Measurements from ENCODE around the gene LAYN. TPM values are rescaled to one million over a fixed set of nuclear protein-coding genes. Genes with fewer than 3 reads are reported as not detected.

LAYN gene
- total and polyA plus RNA-seq, 2 of the 13 experiments (the other 11 are each of a cell fraction or from before 2014, with no cell fraction given): 0.17 TPM; not detected in 1

GRCh38 chr11:111601979-111602864 lies 61.7 kb downstream of the LAYN start, which contains the start of gene SIK2 (continued):
- TF ChIP-seq ZNF841 (CRISPR knock-in tag; IDR thresholded peaks at IDR 0.05; ENCODE audit: borderline replicate concordance) (no peak), SMAD3 (CRISPR knock-in tag; IDR thresholded peaks at IDR 0.05) (no peak), ZNF768 (CRISPR knock-in tag; IDR thresholded peaks at IDR 0.05) (peak; percentile 56), RBAK (CRISPR knock-in tag; IDR thresholded peaks at IDR 0.05) (no peak), ZNF770 (CRISPR knock-in tag; IDR thresholded peaks at IDR 0.05) (no peak), ZNF343 (CRISPR knock-in tag; IDR thresholded peaks at IDR 0.05) (no peak), POGZ (CRISPR knock-in tag; IDR thresholded peaks at IDR 0.05) (peak; percentile 89), SIX4 (CRISPR knock-in tag; IDR thresholded peaks at IDR 0.05) (no peak; the same call in 1 of the 2 replicates), ZNF264 (CRISPR knock-in tag; IDR thresholded peaks at IDR 0.05) (no peak), ZMAT3 (CRISPR knock-in tag; conservative IDR thresholded peaks at IDR 0.05) (peak; percentile 71; the same call in 1 of the 2 replicates), MLXIP (CRISPR knock-in tag; IDR thresholded peaks at IDR 0.05; ENCODE audit: borderline replicate concordance) (peak; percentile 23; the same call in 1 of the 2 replicates), ZNF224 (CRISPR knock-in tag; IDR thresholded peaks at IDR 0.05) (0 out of 2 replicates have a peak, but pooled peaks have one; percentile 93), NBN (conservative IDR thresholded peaks at IDR 0.05) (no peak), ZNF577 (CRISPR knock-in tag; IDR thresholded peaks at IDR 0.05; ENCODE audit: borderline replicate concordance, low read depth) (no peak), ZNF710 (CRISPR knock-in tag; IDR thresholded peaks at IDR 0.05; ENCODE audit: borderline replicate concordance) (peak; percentile 86; the same call in 1 of the 2 replicates), HMGXB3 (CRISPR knock-in tag; IDR thresholded peaks at IDR 0.05; ENCODE audit: borderline replicate concordance) (peak; percentile 50; the same call in 1 of the 2 replicates)
